Amniotic stem cell (primary cell): ENCODE data around the gene DNAH2.

Source experiments
- DNase-seq: peaks from one replicate; lab custom pipeline; 2025; lab: John Stamatoyannopoulos, UW

Gene DNAH2

GRCh38 chr17:7727886-7728285 lies 10.3 kb downstream of the DNAH2 start:
- DNase-seq, result no peak

GRCh38 chr17:7729816-7730215 lies 12.3 kb downstream of the DNAH2 start:
- no peak for DNase-seq

DNA sequence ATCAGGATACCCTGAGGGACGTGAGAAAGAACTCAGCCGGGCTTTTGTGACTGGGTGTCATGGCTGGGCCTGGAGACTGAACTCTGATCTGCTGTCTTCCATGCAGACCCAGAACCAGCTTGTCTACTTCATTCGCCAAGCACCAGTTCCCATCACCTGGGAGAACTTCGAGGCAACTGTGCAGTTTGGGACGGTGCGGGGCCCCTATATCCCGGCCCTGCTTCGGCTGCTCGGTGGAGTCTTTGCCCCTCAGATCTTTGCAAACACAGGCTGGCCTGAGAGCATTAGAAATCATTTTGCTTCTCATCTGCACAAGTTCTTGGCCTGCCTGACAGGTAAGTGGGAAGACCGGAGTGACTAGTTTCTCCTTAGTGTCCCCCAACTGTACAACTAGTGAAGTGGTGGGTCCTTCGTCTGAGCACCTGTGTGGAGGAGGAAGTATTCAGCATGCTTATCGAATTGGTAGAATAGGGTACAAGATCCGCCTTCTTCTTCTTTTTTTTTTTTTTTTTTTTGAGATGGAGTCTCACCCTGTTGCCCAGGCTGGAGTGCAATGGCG lies 15.5 kb downstream of the DNAH2 start:
- no peak for DNase-seq

DNA sequence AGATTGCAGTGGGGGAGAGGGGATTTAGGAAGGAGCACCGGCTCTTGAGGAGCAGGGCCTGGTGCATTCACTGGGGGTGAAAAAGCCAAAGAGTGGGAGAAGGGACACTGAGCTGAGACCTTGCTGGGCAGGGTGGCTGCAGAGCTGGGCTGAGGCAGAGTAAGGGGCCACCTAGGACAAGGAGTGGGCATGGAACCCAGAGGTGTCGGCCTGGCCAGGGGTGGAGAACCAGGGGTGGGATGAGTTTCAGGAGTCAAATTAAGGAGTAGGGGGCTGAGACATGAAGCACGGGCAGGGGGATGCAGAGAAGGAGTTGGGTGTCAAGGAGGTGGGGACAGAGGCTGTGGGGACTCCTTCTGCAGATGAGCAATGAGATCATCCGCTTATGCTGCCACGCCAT lies 20.1 kb downstream of the DNAH2 start:
- DNase-seq, result no peak

DNA sequence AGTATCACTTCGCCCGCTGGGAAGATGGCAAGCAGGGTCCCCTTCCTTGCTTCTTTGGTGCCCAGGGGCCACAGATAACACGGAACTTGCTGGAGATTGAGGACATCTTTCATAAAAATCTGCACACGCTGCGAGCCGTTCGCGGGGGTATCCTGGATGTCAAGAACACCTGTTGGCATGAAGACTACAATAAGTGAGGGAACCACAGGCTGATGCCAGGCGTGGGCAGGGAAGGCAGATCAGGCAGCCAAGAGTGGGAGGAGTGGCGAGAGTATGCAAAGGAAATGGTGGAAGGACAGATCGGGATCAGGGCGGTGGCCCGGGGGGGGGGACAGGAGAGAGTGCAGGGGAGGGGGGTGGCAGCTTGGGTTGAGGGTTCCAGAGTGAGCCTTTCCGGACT lies 22.2 kb downstream of the DNAH2 start:
- no peak for DNase-seq

- no peak for DNase-seq
These were observed 23.0 kb downstream of the DNAH2 start for GRCh38 chr17:7740481-7741001.

DNA sequence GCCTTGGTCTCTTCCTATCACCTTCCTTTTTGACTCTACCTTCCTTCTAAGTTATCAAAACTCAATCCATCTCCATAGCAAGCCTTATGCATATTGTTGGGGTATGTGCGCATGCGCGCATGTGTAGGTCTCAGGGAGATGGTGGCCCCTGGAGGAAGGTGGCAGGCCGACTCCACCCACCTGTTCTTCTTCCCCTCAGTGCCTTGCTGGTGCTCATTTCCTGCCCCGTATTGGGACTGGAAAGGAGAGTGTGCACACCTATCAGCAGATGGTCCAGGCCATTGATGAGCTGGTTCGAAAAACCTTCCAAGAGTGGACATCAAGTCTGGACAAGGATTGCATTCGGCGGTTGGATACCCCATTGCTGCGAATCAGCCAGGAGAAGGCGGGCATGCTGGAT lies 25.2 kb downstream of the DNAH2 start:
- no peak for DNase-seq

DNA sequence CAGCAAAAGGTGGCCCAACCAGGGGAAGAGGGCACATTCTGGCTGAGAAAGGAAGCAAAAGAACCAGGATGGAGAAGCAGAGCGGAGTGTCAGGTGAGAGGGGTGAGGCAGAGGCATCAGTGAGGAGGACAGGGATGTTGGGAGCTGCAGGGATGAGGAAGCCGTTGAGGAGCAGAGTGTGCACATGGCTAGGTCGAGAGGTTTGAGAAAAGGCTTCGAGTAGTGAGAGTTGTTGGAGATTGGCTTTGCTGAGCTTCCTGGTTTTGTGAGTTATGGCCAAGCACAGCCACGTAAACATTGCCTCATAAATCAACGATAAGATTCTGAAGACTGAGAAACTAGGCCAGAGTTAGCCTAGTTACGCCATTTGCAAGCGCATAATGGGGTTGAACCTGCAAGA lies 26.9 kb downstream of the DNAH2 start:
- DNase-seq, result no peak

DNA sequence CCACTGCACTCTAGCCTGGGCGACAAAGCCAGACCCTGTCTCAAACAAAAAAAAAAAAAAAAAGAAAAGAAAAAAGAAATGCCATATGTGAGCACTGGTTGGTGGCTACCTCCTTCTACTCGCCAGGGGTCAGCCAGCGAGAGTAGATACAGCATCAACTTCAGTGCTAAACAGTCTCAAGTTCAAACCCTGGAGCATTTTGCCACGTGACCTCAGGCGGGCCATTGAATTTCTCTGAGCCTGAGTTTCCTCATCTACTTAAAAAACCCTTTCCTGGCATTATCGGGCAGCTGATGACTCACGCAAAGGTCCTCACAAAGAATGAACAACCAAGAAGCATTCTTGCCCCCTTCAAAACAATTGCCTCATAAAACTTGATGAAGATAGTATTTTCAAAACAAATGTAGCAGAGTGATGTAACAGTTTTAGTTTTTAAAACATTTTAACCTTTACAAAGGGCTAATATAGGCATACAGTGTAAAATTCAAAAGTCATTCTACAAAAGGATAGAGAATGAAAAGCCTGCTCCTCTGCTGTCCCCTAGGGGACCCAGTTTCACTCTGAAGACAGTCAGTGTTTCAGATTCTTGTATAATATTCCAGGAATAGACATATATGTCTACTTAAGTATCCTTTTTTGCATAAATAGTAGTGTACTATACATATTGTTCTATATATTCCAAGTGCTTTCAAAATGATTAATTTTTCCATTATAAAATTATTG lies 28.4 kb downstream of the DNAH2 start:
- peak; percentile 64 for DNase-seq

- no peak for DNase-seq
These were observed 30.1 kb downstream of the DNAH2 start for GRCh38 chr17:7747635-7748071.

DNA sequence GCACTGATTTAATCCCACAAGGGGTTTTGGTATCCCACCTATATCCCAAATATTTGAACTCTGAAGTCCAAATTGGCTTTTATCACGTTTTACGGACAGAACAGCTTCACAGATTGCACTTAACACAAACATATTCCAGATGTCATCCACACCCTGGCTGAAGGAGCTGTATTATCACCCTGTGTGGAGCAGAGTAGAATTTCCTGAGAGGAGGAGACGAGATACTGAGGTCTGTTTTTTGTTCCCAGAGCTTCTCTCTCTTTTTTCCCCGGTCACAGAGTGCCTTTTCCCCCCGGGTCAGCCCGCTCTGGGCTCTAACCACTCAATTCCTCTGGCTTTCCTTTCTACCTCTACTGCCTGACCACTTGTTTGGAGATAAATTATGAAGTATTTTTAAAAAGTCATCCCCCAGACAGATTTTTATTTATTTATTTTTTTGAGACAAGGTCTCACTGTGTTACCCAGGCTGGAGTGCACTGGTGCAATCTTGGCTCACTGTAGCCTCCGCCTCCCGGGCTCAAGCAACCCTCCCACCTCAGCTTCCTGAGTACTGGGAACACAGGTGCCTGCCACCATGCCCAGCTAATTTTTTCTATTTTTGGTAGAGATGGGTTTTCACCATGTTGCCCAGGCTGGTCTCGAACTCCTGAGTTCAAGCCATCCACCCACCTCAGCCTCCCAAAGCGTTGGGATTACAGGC lies 30.7 kb downstream of the DNAH2 start:
- DNase-seq, result no peak

DNA sequence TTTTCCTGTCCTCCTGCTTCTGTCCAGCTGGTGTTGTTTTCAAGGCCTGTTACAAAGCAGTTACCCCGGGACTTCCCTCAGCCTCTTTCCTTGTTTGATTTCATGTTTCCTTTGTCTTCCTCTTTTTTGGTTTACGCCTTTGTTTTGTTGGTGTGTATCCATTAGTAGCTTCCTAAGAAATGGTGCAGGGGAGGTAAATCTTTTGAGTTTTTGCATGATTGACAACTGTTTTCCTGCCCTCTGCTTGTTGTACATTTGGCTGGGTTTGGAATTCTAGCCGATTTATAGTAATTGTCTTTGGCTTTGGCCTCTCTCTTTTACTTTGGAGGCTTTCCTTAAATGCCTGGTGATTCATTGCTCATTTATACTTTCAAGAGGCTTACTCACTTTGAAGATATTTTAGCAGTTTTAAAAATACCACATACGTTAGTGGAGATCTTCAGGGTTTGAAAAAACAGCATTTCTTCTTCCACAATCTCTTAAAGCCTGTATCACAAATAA lies 32.8 kb downstream of the DNAH2 start:
- peak; percentile 49 for DNase-seq

GRCh38 chr17:7754656-7755055 lies 37.1 kb downstream of the DNAH2 start:
- no peak for DNase-seq

- DNase-seq, result no peak
These were observed 37.7 kb downstream of the DNAH2 start for GRCh38 chr17:7755095-7755890.

DNA sequence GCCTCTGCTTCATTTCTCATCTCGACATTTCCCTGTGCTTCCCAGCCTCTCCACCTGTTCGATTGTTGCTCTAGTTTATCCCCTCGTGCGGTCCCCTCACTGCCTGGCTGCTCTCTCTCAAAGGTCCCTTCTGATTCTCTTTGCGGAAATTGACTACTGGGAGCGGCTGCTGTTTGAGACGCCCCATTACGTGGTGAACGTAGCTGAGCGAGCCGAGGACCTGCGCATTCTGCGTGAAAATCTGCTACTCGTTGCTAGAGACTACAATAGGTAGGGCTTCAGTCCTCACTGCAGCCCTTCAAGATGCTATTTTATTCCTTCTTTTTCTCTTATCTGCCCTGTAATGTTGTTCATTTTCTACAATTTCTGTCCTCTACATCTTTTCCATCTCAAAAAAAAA lies 39.4 kb downstream of the DNAH2 start:
- DNase-seq, result no peak

DNA sequence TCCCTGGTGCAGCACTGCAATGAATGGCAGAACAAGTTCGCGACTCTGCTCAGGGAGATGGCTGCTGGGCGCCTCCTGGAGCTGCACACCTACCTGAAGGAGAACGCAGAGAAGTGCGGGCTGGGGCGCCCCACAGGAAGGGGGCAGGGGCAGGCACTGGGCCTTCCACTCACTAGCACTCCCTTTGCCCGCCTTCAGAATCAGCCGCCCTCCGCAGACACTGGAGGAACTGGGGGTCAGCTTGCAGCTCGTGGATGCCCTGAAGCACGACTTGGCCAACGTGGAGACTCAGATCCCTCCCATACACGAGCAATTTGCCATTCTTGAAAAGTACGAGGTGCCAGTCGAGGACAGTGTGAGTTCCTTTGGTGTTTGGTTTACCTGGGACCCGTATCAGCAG lies 46.4 kb downstream of the DNAH2 start:
- DNase-seq, result no peak

DNA sequence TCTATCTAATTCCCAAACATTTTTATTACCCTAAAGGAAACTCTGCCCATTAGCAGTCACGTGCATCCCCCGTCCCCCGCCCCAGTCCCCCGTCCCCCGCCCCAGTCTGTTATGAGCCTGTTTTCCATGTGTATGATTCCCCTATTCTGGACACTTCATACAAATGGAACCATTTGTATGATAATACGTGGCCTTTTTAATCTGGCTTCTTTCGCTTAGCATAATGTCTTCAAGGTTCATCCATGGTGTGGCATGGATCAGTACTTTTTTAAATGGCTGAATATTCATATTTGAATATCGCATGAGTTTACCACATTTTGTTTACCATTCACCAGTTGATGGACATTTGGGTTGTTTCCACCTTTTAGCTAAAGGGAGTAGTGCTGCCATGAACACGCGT lies 49.5 kb downstream of the DNAH2 start:
- DNase-seq, result no peak

DNA sequence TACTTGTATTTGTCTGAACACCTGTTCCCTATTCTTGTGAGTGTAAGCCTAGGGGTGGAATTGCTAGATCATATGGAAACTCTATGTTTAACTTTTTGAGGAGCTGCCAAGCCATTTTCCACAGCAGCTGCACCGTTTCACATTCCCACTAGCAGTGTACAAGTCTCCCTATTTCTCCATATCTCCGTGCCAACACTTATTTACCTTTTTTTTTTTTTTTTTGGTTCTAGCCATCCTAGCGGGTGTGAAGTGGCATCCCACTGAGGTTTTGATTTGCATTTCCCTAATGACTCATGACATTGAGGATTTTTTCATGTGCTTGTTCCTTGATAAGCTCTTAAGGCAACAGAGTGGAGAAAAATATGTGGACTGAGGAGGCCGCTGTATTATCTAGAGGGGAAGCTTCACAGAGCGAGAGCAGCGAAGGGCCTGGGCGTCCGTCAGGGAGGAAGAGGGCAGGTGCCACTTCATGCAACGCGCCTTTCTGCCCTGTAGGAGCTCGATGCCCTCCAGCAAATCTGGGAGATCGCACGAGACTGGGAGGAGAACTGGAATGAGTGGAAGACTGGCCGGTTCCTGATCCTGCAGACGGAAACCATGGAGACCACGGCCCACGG lies 50.0 kb downstream of the DNAH2 start:
- no peak for DNase-seq

GRCh38 chr17:7769854-7770253 lies 52.3 kb downstream of the DNAH2 start:
- no peak for DNase-seq

DNA sequence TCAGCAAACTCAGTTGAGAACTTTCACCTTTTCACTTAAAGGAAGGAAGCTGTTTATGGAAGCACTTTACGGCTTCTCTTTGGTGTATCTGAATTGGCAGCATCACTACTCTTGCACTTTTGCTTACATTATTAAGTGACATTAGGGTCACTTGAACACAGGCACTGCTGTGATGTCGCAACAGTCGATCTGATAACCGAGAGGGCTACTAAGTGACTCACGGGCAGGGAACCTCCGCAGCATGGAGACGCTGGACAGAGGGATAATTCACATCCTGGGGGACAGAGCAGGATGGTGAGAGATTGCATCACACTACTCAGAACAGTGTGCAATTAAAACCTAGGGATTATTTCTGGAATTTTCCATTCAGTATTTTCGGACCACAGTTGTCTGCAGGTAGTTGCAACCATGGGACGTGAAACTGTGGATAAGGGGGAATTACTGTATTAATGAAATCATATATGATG lies 56.5 kb downstream of the DNAH2 start:
- DNase-seq, result no peak

DNA sequence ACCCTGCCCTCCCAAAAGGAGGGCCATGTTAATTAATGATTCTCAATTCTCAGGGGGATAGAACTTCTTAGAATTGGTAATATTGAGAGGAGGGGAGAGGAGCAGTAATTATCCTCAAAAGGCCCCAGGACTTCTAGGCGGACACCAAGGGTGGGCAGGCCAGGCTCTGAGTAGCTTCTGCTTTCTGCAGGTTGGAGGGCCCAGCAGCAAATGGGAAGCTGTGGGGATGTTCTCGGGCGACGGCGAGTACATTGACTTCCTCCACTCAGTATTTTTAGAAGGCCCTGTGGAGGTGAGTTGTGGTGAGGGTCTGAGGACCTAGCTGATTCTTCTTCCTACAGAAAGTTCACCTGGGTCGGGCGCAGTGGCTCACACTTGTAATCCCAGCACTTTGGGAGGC lies 57.5 kb downstream of the DNAH2 start:
- no peak for DNase-seq

DNA sequence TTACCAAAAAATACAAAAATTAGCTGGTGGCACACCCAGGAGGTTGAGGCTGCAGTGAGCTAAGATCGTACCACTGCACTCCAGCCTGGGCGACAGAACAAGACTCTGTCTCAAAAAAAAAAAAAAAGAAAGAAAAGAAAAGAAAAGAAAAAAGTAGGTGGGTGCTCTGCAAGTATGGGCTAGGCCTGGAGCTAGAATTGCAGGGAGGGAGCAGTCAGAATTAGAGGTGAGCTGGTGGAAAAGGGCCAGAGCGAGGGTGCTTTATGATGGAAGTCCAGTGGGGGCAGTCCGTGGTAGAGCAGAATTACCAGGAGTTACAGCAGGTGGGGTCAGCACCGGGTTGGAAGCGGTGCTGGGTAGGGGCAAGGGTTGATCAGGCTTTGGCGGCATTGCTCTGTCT lies 59.5 kb downstream of the DNAH2 start:
- no peak for DNase-seq
